ENCODE measurements around the gene ARL15. TPM values are rescaled to one million over a fixed set of nuclear protein-coding genes. Genes with fewer than 3 reads are reported as not detected.

The ARL15 gene
- total RNA-seq, 1 donor from 2014 or later = 24.3 TPM

GRCh38 chr5:54254482-54255198, 55.7 kb downstream of the ARL15 start:
- no peak for DNase-seq (ENCODE audit: low spot score)

GRCh38 chr5:54251981-54252380, 58.4 kb downstream of the ARL15 start:
- DNase-seq (ENCODE audit: low spot score) = no peak

- DNase-seq (ENCODE audit: low spot score) = no peak
These were observed 61.0 kb downstream of the ARL15 start for GRCh38 chr5:54249210-54250028.

GRCh38 chr5:54247226-54247625, 63.1 kb downstream of the ARL15 start:
- DNase-seq (ENCODE audit: low spot score) = no peak

GRCh38 chr5:54243483-54244080, 66.8 kb downstream of the ARL15 start:
- DNase-seq (ENCODE audit: low spot score) = no peak

- DNase-seq (ENCODE audit: low spot score) = no peak
These were observed 68.1 kb downstream of the ARL15 start for GRCh38 chr5:54242297-54242696.

- no peak for DNase-seq (ENCODE audit: low spot score)
These were observed 76.0 kb downstream of the ARL15 start for GRCh38 chr5:54234304-54234933.

GRCh38 chr5:54230936-54231685, 79.3 kb downstream of the ARL15 start:
- DNase-seq (ENCODE audit: low spot score) = no peak

- DNase-seq (ENCODE audit: low spot score) = no peak
These were observed 81.2 kb downstream of the ARL15 start for GRCh38 chr5:54229041-54229780.

GRCh38 chr5:54227759-54228158, 82.6 kb downstream of the ARL15 start:
- no peak for DNase-seq (ENCODE audit: low spot score)

GRCh38 chr5:54227109-54227508, 83.3 kb downstream of the ARL15 start:
- DNase-seq (ENCODE audit: low spot score) = no peak

GRCh38 chr5:54226215-54226614, 84.2 kb downstream of the ARL15 start:
- no peak for DNase-seq (ENCODE audit: low spot score)

- DNase-seq (ENCODE audit: low spot score) = no peak
These were observed 86.1 kb downstream of the ARL15 start for GRCh38 chr5:54224103-54224826.

GRCh38 chr5:54222336-54222735, 88.0 kb downstream of the ARL15 start:
- DNase-seq (ENCODE audit: low spot score) = no peak

- DNase-seq (ENCODE audit: low spot score) = no peak
These were observed 89.2 kb downstream of the ARL15 start for GRCh38 chr5:54221135-54221534.

GRCh38 chr5:54220230-54221040, 89.9 kb downstream of the ARL15 start:
- no peak for DNase-seq (ENCODE audit: low spot score)

- no peak for DNase-seq (ENCODE audit: low spot score)
These were observed 92.4 kb downstream of the ARL15 start for GRCh38 chr5:54217826-54218503.

- DNase-seq (ENCODE audit: low spot score) = no peak
These were observed 95.1 kb downstream of the ARL15 start for GRCh38 chr5:54215233-54215736.

Data from mesenteric fat pad (tissue), 1 donor.